ENCODE measurements around the gene ENTPD5.

Gene ENTPD5

GRCh38 chr14:73988065-73988464 is 31.0 kb downstream of the ENTPD5 start:
- H3K27ac ChIP-seq (ENCODE audit: low read depth, low read length): no peak overlapping the region
- H3F3A ChIP-seq (ENCODE audit: insufficient read depth): no peaks in the 10 kb centered on the region
- no peaks in the 10 kb centered on the region for H3K9me3 ChIP-seq (ENCODE audit: insufficient read depth, low read length)

GRCh38 chr14:73977896-73978295 is 41.2 kb downstream of the ENTPD5 start:
- Histone ChIP-seq H3K27me3 (ENCODE audit: low read length) (no peaks in the 10 kb centered on the region), H3K79me2 (ENCODE audit: insufficient read depth, low read length) (no peaks in the 10 kb centered on the region)

More at GRCh38 chr14:73988065-73988464, 31.0 kb downstream of the ENTPD5 start:
- H3K4me2 ChIP-seq (ENCODE audit: low read depth, low read length, poor library complexity, severe bottlenecking): no peak overlapping the region
- H3K79me2 ChIP-seq (ENCODE audit: insufficient read depth, low read length): no peaks in the 10 kb centered on the region
- no peak overlapping the region for H3K9ac ChIP-seq (ENCODE audit: low read length)
- no peak overlapping the region for H3K4me3 ChIP-seq (ENCODE audit: insufficient read depth, low read length, poor library complexity, severe bottlenecking)
- TF ChIP-seq CTCF (IDR thresholded peaks at IDR 0.05; ENCODE audit: insufficient read depth, low read length, poor library complexity, severe bottlenecking): no peak
- TF ChIP-seq EZH2phosphoT487 (conservative IDR thresholded peaks at IDR 0.05; ENCODE audit: low read length): no peak
- H2AFZ ChIP-seq (ENCODE audit: low read depth, low read length, severe bottlenecking): no peak overlapping the region
- no peaks in the 10 kb centered on the region for H3K9me2 ChIP-seq (replicated peaks; ENCODE audit: insufficient read depth, low read length)
- no peaks in the 10 kb centered on the region for H3K27me3 ChIP-seq (ENCODE audit: low read length)
- no peaks in the 10 kb centered on the region for H4K20me1 ChIP-seq (ENCODE audit: low read depth, low read length)
- H3K36me3 ChIP-seq (ENCODE audit: low read length): no peaks in the 10 kb centered on the region; the same call in 1 of the 2 replicates

GRCh38 chr14:73976125-73976524 is 43.0 kb downstream of the ENTPD5 start:
- no peaks in the 10 kb centered on the region for H3K27me3 ChIP-seq (ENCODE audit: low read length)
- H4K20me1 ChIP-seq (ENCODE audit: low read depth, low read length): no peaks in the 10 kb centered on the region
- H3K9me3 ChIP-seq (ENCODE audit: insufficient read depth, low read length): no peaks in the 10 kb centered on the region
- H3K9ac ChIP-seq (ENCODE audit: low read length): no peak overlapping the region
- no peak overlapping the region for H2AFZ ChIP-seq (ENCODE audit: low read depth, low read length, severe bottlenecking)
- no peaks in the 10 kb centered on the region for H3F3A ChIP-seq (ENCODE audit: insufficient read depth)
- no peak overlapping the region for H3K27ac ChIP-seq (ENCODE audit: low read depth, low read length)
- TF ChIP-seq EZH2phosphoT487 (conservative IDR thresholded peaks at IDR 0.05; ENCODE audit: low read length): no peak
- TF ChIP-seq CTCF (IDR thresholded peaks at IDR 0.05; ENCODE audit: insufficient read depth, low read length, poor library complexity, severe bottlenecking): no peak
- no peaks in the 10 kb centered on the region for H3K9me2 ChIP-seq (replicated peaks; ENCODE audit: insufficient read depth, low read length)
- no peak overlapping the region for H3K4me2 ChIP-seq (ENCODE audit: low read depth, low read length, poor library complexity, severe bottlenecking)
- H3K4me3 ChIP-seq (ENCODE audit: insufficient read depth, low read length, poor library complexity, severe bottlenecking): no peak overlapping the region
- H3K79me2 ChIP-seq (ENCODE audit: insufficient read depth, low read length): no peaks in the 10 kb centered on the region
- no peaks in the 10 kb centered on the region for H3K36me3 ChIP-seq (ENCODE audit: low read length)

More at GRCh38 chr14:73977896-73978295, 41.2 kb downstream of the ENTPD5 start:
- Histone ChIP-seq H3K27ac (ENCODE audit: low read depth, low read length) (no peak overlapping the region), H4K20me1 (ENCODE audit: low read depth, low read length) (no peaks in the 10 kb centered on the region), H3K4me2 (ENCODE audit: low read depth, low read length, poor library complexity, severe bottlenecking) (no peak overlapping the region), H3K9ac (ENCODE audit: low read length) (no peak overlapping the region), H2AFZ (ENCODE audit: low read depth, low read length, severe bottlenecking) (no peak overlapping the region), H3K4me3 (ENCODE audit: insufficient read depth, low read length, poor library complexity, severe bottlenecking) (no peak overlapping the region), H3K9me2 (replicated peaks; ENCODE audit: insufficient read depth, low read length) (no peaks in the 10 kb centered on the region), H3K36me3 (ENCODE audit: low read length) (no peaks in the 10 kb centered on the region), H3F3A (ENCODE audit: insufficient read depth) (no peaks in the 10 kb centered on the region), H3K9me3 (ENCODE audit: insufficient read depth, low read length) (no peaks in the 10 kb centered on the region)
- no peak for TF ChIP-seq CTCF (IDR thresholded peaks at IDR 0.05; ENCODE audit: insufficient read depth, low read length, poor library complexity, severe bottlenecking)
- TF ChIP-seq EZH2phosphoT487 (conservative IDR thresholded peaks at IDR 0.05; ENCODE audit: low read length): no peak
